MM.1S (cell line): ENCODE data around the gene A3GALT2.

Source experiments
- CTCF ChIP-seq: fragments of 300-600 bp; sonication (generic); IDR thresholded peaks from 2 replicates; pipeline ENCODE4 v1.5.1; 2016; ENCODE audit warnings: antibody characterized with exemption, low read length, mixed read lengths
- EZH2 ChIP-seq: fragments of 300-600 bp; sonication (generic); optimal IDR thresholded peaks from 2 replicates; pipeline ENCODE3; 2017; ENCODE audit warnings: low read depth, mild to moderate bottlenecking, antibody characterized with exemption, low read length, mixed read lengths

DNA sequence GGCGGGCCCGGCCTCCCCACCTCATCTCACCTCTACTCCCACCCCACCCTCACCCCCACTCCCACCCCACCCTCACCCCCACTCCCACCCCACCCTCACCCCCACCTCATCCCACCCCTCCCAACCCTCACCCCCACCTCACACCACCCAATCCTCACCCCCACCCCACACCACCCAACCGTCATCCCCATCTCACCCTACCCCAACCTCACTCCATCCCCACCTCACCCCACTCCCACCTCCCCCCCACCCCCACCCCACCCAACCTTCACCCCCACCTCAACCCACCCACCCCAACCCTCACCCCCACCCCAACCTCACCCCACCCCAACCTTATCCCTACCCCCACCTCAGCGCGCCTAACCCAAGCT, 13.4 kb downstream of the A3GALT2 start:
- TF ChIP-seq EZH2, result no peak
- TF ChIP-seq CTCF, result no peak
